ENCODE data around the gene PTHLH. TPM values are rescaled to one million over a fixed set of nuclear protein-coding genes. Genes with fewer than 3 reads are reported as not detected.

The PTHLH gene
- total RNA-seq, 6 experiments from 2014 or later = not detected

DNA sequence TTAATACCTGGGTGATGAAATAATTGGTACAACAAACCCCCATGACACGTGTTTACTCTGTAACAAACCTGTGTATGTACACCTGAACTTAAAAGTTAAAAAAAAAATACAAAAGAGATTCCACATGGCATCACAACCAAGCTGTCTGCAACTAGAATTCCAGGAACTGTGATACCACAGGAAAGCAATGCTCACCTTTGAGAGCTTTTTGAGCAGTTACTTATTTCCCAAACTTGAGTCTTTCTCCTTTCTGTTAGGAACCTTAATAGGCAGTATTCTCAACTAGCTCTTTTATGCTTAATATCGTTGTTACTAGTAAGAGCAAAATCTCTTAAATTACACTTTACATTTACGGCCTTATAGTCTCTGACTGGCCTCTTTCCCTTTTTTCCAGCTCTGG, 15.2 kb downstream of the PTHLH start:
- intact Hi-C loops (cut with DNase I) = no loop called here
- WGBS (ENCODE audit: insufficient coverage, low coverage, low lambda C conversion rate, missing lambda C conversion rate) = 63% methylated on average over 3 of the region's 3 CpGs
- Histone ChIP-seq H3K36me3 (no peaks in the 10 kb centered on the region), H3K27ac (no peak overlapping the region), H3K27me3 (no peaks in the 10 kb centered on the region), H3K4me1 (peaks cover 0 to 1% (median 0%) of the 10 kb centered on the region in 4 donors), H3K4me3 (no peak overlapping the region), H3K9me3 (no peaks in the 10 kb centered on the region)
- ATAC-seq (no peak), DNase-seq (no peak)
- TF ChIP-seq POLR2A (IDR thresholded peaks at IDR 0.05) = no peak

- TF ChIP-seq POLR2A (IDR thresholded peaks at IDR 0.05) (no peak), CTCF (IDR thresholded peaks at IDR 0.05) (no peak)
- no peak for DNase-seq
- no peak overlapping the region for H3K27ac ChIP-seq
- ATAC-seq = no peak
- H3K9me3 ChIP-seq = no peaks in the 10 kb centered on the region
- H3K27me3 ChIP-seq = no peaks in the 10 kb centered on the region
- H3K36me3 ChIP-seq = no peaks in the 10 kb centered on the region
- H3K4me3 ChIP-seq = no peak overlapping the region
- 82% methylated on average over 3 of the region's 3 CpGs for WGBS (ENCODE audit: insufficient coverage, low coverage, low lambda C conversion rate, missing lambda C conversion rate)
- no peaks in the 10 kb centered on the region for H3K4me1 ChIP-seq
- intact Hi-C loops (cut with DNase I) = no loop called here
These were observed 18.7 kb downstream of the PTHLH start for GRCh38 chr12:27953817-27954216.

DNA sequence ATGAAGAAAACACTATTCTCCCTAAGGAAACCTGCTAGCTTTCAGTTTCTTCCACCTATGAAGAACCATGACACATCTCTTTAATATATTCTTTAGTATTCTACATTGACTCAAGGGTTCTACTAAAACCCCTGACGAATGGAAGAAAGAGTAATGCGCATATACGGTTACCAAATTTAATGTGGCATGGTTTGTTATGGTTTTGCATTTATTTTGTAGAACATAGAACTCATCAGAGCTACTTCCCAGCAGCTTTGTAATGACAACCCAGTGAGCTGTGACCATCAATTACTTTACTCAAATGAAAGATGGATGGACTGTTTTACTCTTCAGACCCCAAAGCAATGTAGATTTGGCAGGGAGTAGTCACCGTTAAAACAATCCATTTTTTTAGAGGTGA, 19.2 kb downstream of the PTHLH start:
- no peaks in the 10 kb centered on the region for H3K4me1 ChIP-seq
- intact Hi-C loops (cut with DNase I) = no loop called here
- TF ChIP-seq CTCF (IDR thresholded peaks at IDR 0.05) (no peak), POLR2A (IDR thresholded peaks at IDR 0.05) (no peak)
- H3K36me3 ChIP-seq = no peaks in the 10 kb centered on the region
- ATAC-seq (no peak), DNase-seq (no peak)
- H3K9me3 ChIP-seq = no peaks in the 10 kb centered on the region
- no peak overlapping the region for H3K27ac ChIP-seq
- no peak overlapping the region for H3K4me3 ChIP-seq
- no peaks in the 10 kb centered on the region for H3K27me3 ChIP-seq
- WGBS (ENCODE audit: insufficient coverage, low coverage, low lambda C conversion rate, missing lambda C conversion rate) = 71% methylated on average over 4 of the region's 4 CpGs

DNA sequence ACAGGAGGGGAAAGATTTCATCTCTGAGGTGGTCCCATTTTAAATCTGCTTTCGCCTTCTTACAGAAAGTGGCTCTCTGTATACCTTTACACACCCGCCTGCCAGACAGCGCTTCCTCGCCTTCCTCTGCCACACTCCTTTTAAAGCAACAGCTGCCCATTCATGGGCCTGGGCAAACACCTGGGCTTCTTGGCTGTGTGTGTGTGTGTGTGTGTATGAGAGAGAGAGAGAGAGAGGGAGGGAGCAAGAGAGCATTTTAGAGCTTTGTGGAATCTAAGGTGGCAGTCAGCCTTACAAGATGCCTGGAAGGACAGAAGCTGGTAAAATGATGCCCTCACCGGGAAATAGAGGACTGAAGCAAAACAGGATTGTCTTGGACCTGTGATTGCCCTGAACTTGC, 20.0 kb downstream of the PTHLH start:
- no peaks in the 10 kb centered on the region for H3K27me3 ChIP-seq
- H3K4me3 ChIP-seq = no peak overlapping the region
- no peaks in the 10 kb centered on the region for H3K9me3 ChIP-seq
- TF ChIP-seq CTCF (IDR thresholded peaks at IDR 0.05) = no peak
- DNase-seq (no peak), ATAC-seq (no peak)
- no peaks in the 10 kb centered on the region for H3K36me3 ChIP-seq
- no peak overlapping the region for H3K27ac ChIP-seq
- 86% methylated on average over 4 of the region's 5 CpGs for WGBS (ENCODE audit: insufficient coverage, low coverage, low lambda C conversion rate, missing lambda C conversion rate)
- intact Hi-C loops (cut with DNase I) = no loop called here
- no peaks in the 10 kb centered on the region for H3K4me1 ChIP-seq

DNA sequence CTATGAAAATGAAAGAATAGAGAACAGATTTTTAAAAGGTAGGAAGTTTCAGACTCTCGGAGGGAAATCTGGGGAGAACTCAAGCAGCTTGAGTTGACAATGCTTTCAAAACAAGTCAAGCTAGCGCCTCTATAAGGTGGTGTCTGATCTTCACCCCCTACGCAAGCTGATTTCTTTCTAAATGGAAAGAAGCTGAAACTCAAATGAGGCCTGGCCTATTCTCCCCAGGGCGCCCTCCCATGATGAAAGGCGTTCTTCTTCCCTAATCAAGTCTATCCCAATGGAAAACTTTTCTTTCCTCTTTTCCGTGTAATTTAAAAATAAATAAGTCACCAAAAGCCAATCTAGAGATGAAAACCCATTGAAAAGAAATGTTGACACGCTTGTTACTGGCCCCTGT, 20.6 kb downstream of the PTHLH start:
- no peak overlapping the region for H3K4me3 ChIP-seq
- intact Hi-C loops (cut with DNase I) = no loop called here
- DNase-seq (no peak), ATAC-seq (no peak)
- no peaks in the 10 kb centered on the region for H3K4me1 ChIP-seq
- no peaks in the 10 kb centered on the region for H3K27me3 ChIP-seq
- H3K9me3 ChIP-seq = no peaks in the 10 kb centered on the region
- TF ChIP-seq CTCF (IDR thresholded peaks at IDR 0.05) = no peak
- no peak for TF ChIP-seq POLR2A (IDR thresholded peaks at IDR 0.05)
- no peaks in the 10 kb centered on the region for H3K36me3 ChIP-seq
- no peak overlapping the region for H3K27ac ChIP-seq
- 79% methylated on average over 7 of the region's 7 CpGs for WGBS (ENCODE audit: insufficient coverage, low coverage, low lambda C conversion rate, missing lambda C conversion rate)
